ENCODE data around the gene CD81. TPM values are rescaled to one million over a fixed set of nuclear protein-coding genes. Genes with fewer than 3 reads are reported as not detected.
A peak's percentile ranks its signal among the peaks of the same experiment; 100 is the strongest.

The CD81 gene
- total and polyA plus RNA-seq, 2 experiments from 2014 or later: 67.6 to 434 TPM

DNA sequence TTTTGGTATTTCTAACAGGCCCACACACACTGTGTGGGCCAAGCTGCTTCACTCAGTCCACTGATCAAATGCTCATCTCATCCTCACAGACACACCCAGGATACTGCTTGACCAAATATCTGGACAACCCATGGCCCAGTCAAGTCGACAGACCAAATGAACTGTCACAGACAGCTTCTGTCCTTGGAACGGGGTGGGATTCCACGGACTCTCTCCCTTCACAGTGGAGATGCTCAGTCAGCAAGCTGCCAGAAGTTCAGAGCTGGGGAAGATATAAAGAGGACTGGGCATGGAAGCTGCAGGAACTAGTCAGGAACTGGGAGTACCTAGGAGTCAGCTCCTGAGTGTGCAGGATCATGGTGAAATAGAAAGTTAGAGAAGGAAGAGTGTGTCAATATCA is 34.6 kb upstream of the CD81 start:
- Histone ChIP-seq H3K9me3 (ENCODE audit: low read depth) (no peaks in the 10 kb centered on the region), H3K27ac (no peak overlapping the region), H3K4me1 (ENCODE audit: insufficient read depth) (no peaks in the 10 kb centered on the region), H3F3A (ENCODE audit: insufficient read depth) (no peaks in the 10 kb centered on the region), H2AFZ (no peak overlapping the region), H3K9ac (no peak overlapping the region), H3K27me3 (replicated peaks; ENCODE audit: insufficient read depth) (peaks cover 5% of the 10 kb centered on the region; the same call in 1 of the 2 replicates), H3K9me2 (ENCODE audit: insufficient read depth) (no peaks in the 10 kb centered on the region), H3K79me2 (ENCODE audit: insufficient read depth) (no peaks in the 10 kb centered on the region), H3K36me3 (ENCODE audit: low read depth) (no peaks in the 10 kb centered on the region), H3K4me3 (no peak overlapping the region), H4K20me1 (ENCODE audit: insufficient read depth) (no peaks in the 10 kb centered on the region), H3K4me2 (ENCODE audit: unreplicated experiment) (no peak overlapping the region)
- no peak for DNase-seq
- TF ChIP-seq EZH2phosphoT487 (IDR thresholded peaks at IDR 0.05; ENCODE audit: insufficient read depth, low read depth): no peak
- no peak for TF ChIP-seq EZH2 (IDR thresholded peaks at IDR 0.05; ENCODE audit: insufficient read depth, poor library complexity, severe bottlenecking)
- in situ Hi-C loops (cut with MboI): no loop called here
- 35 to 40% methylated on average over 3 of the region's 3 CpGs for WGBS, 2 experiments (ENCODE audit: low coverage in 1 of 2, low lambda C conversion rate in 2 of 2, missing lambda C conversion rate in 2 of 2)

DNA sequence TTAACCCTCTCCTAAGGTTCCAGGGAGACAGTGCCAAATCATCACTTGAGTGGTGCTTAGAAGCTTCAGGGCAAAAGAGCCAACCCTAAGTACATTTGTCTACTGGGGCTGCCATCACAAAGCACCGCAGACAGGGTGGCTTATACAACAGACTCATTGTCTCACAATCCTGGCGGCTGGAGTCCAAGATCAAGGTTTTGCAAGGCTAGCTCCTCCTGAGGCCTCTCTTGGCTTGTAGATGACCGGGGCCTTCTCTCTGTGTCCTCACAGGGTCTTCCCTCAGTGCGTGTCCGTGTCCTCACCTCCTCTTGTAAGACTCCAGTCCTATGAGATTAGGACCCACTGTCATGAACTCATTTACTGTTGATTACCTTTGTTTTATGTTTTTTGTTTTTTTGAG is 34.1 kb upstream of the CD81 start:
- Histone ChIP-seq H3K27me3 (replicated peaks; ENCODE audit: insufficient read depth) (0 out of 2 replicates have a peak, but pooled peaks cover 5% of the 10 kb centered on the region), H3K9me3 (ENCODE audit: low read depth) (no peaks in the 10 kb centered on the region), H3K4me1 (ENCODE audit: insufficient read depth) (no peaks in the 10 kb centered on the region), H2AFZ (no peak overlapping the region), H4K20me1 (ENCODE audit: insufficient read depth) (no peaks in the 10 kb centered on the region), H3K9me2 (ENCODE audit: insufficient read depth) (no peaks in the 10 kb centered on the region), H3K36me3 (ENCODE audit: low read depth) (no peaks in the 10 kb centered on the region), H3K9ac (no peak overlapping the region), H3K4me3 (no peak overlapping the region), H3K4me2 (ENCODE audit: unreplicated experiment) (no peak overlapping the region), H3K27ac (no peak overlapping the region), H3F3A (ENCODE audit: insufficient read depth) (no peaks in the 10 kb centered on the region), H3K79me2 (ENCODE audit: insufficient read depth) (no peaks in the 10 kb centered on the region)
- TF ChIP-seq EZH2 (IDR thresholded peaks at IDR 0.05; ENCODE audit: insufficient read depth, poor library complexity, severe bottlenecking): no peak
- no peak for TF ChIP-seq EZH2phosphoT487 (IDR thresholded peaks at IDR 0.05; ENCODE audit: insufficient read depth, low read depth)
- in situ Hi-C loops (cut with MboI): no loop called here
- 56 to 63% methylated on average over 5 of the region's 5 CpGs for WGBS, 2 experiments (ENCODE audit: low coverage in 1 of 2, low lambda C conversion rate in 2 of 2, missing lambda C conversion rate in 2 of 2)
- DNase-seq: peak; percentile 40

DNA sequence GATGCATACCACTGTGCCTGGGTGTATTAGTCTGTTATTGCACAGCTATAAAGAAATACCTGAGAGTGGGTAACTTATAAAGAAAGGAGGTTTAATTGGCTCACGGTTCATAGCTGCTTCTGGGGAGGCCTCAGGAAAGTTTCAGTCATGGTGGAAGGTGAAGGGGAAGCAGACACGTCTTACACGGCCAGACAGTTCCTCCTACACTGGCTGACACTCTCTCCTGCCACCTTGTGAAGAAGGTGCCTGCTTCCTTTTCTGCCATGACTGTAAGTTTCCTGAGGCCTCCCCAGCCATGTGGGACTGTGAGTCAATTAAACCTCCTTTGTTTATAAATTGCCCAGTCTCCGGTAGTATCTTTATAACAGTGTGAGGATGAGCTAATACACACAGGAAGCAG is 33.6 kb upstream of the CD81 start:
- H3K4me1 ChIP-seq (ENCODE audit: insufficient read depth): no peaks in the 10 kb centered on the region
- no peaks in the 10 kb centered on the region for H3K9me2 ChIP-seq (ENCODE audit: insufficient read depth)
- H3K79me2 ChIP-seq (ENCODE audit: insufficient read depth): no peaks in the 10 kb centered on the region
- H3K27me3 ChIP-seq (replicated peaks; ENCODE audit: insufficient read depth): 0 out of 2 replicates have a peak, but pooled peaks cover 5% of the 10 kb centered on the region
- DNase-seq: no peak
- H3K4me2 ChIP-seq (ENCODE audit: unreplicated experiment): no peak overlapping the region
- no peak overlapping the region for H3K4me3 ChIP-seq
- no peak overlapping the region for H3K9ac ChIP-seq
- no peak overlapping the region for H2AFZ ChIP-seq
- no peak overlapping the region for H3K27ac ChIP-seq
- no peak for TF ChIP-seq EZH2 (IDR thresholded peaks at IDR 0.05; ENCODE audit: insufficient read depth, poor library complexity, severe bottlenecking)
- TF ChIP-seq EZH2phosphoT487 (IDR thresholded peaks at IDR 0.05; ENCODE audit: insufficient read depth, low read depth): no peak
- 63 to 64% methylated on average over 4 of the region's 4 CpGs for WGBS, 2 experiments (ENCODE audit: low coverage in 1 of 2, low lambda C conversion rate in 2 of 2, missing lambda C conversion rate in 2 of 2)
- H3F3A ChIP-seq (ENCODE audit: insufficient read depth): no peaks in the 10 kb centered on the region
- H4K20me1 ChIP-seq (ENCODE audit: insufficient read depth): no peaks in the 10 kb centered on the region
- H3K9me3 ChIP-seq (ENCODE audit: low read depth): no peaks in the 10 kb centered on the region
- in situ Hi-C loops (cut with MboI): no loop called here
- no peaks in the 10 kb centered on the region for H3K36me3 ChIP-seq (ENCODE audit: low read depth)

DNA sequence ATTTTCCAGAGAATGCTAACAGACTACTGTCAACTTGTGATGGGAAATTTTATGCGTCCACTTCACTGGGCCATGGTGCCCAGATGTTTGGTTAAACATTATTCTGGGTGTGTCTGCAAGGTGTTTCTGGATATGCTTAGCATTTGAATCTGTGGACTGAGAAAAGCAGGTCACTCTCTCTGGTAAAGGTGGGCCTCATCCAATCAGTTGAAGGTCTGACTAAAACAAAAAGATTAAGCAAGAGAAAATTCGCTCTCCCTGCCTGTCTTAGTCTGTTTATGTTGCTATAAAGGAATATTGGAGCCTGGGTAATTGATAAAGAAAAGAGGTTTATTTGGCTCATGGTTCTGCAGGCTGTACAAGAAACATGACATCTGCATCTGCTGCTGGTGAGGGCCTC is 32.1 kb upstream of the CD81 start:
- Histone ChIP-seq H3K27me3 (replicated peaks; ENCODE audit: insufficient read depth) (0 out of 2 replicates have a peak, but pooled peaks cover 4% of the 10 kb centered on the region), H3K4me3 (no peak overlapping the region), H3F3A (ENCODE audit: insufficient read depth) (peaks cover 9% of the 10 kb centered on the region), H3K4me1 (ENCODE audit: insufficient read depth) (no peaks in the 10 kb centered on the region), H3K4me2 (ENCODE audit: unreplicated experiment) (no peak overlapping the region), H3K27ac (no peak overlapping the region), H3K9ac (no peak overlapping the region), H4K20me1 (ENCODE audit: insufficient read depth) (no peaks in the 10 kb centered on the region), H3K36me3 (ENCODE audit: low read depth) (no peaks in the 10 kb centered on the region), H3K79me2 (ENCODE audit: insufficient read depth) (no peaks in the 10 kb centered on the region), H3K9me2 (ENCODE audit: insufficient read depth) (no peaks in the 10 kb centered on the region), H3K9me3 (ENCODE audit: low read depth) (no peaks in the 10 kb centered on the region), H2AFZ (no peak overlapping the region)
- WGBS, 2 experiments (ENCODE audit: low coverage in 1 of 2, low lambda C conversion rate in 2 of 2, missing lambda C conversion rate in 2 of 2): 38 to 46% methylated on average over 2 of the region's 2 CpGs
- no peak for DNase-seq
- no peak for TF ChIP-seq EZH2phosphoT487 (IDR thresholded peaks at IDR 0.05; ENCODE audit: insufficient read depth, low read depth)
- in situ Hi-C loops (cut with MboI): no loop called here

DNA sequence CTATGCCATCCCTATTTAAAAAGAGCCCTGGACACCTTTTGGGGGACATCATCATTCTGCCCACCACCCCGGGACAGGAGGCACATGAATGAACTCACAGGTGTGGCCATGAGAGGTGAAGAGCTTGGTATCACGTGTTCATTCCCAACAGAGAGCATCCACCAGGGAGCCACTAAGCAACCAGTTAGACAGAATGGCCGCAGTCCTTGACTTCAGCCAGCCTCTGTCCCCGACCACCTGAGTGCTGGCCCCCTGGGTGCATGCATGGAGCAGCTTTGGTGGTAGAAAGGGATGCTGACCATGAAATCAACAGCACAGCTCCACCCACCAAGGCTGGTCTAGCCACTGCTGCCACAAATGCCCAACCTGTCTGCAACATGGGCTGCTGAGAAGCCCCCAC is 31.1 kb upstream of the CD81 start:
- in situ Hi-C loops (cut with MboI): no loop called here
- Histone ChIP-seq H4K20me1 (ENCODE audit: insufficient read depth) (no peaks in the 10 kb centered on the region), H2AFZ (no peak overlapping the region), H3K27ac (no peak overlapping the region), H3K27me3 (replicated peaks; ENCODE audit: insufficient read depth) (no peaks in the 10 kb centered on the region), H3K4me2 (ENCODE audit: unreplicated experiment) (no peak overlapping the region), H3K4me1 (ENCODE audit: insufficient read depth) (no peaks in the 10 kb centered on the region), H3K36me3 (ENCODE audit: low read depth) (no peaks in the 10 kb centered on the region), H3K9me3 (ENCODE audit: low read depth) (no peaks in the 10 kb centered on the region), H3K9ac (no peak overlapping the region), H3K9me2 (ENCODE audit: insufficient read depth) (no peaks in the 10 kb centered on the region), H3F3A (ENCODE audit: insufficient read depth) (peaks cover 9% of the 10 kb centered on the region), H3K79me2 (ENCODE audit: insufficient read depth) (no peaks in the 10 kb centered on the region), H3K4me3 (no peak overlapping the region)
- 30 to 32% methylated on average over 4 of the region's 4 CpGs for WGBS, 2 experiments (ENCODE audit: low coverage in 1 of 2, low lambda C conversion rate in 2 of 2, missing lambda C conversion rate in 2 of 2)
- TF ChIP-seq EZH2 (IDR thresholded peaks at IDR 0.05; ENCODE audit: insufficient read depth, poor library complexity, severe bottlenecking): no peak
- TF ChIP-seq EZH2phosphoT487 (IDR thresholded peaks at IDR 0.05; ENCODE audit: insufficient read depth, low read depth): no peak
- DNase-seq: no peak
